Tibial nerve (tissue), 4 donors: ENCODE data around the gene FGF5. TPM values are rescaled to one million over a fixed set of nuclear protein-coding genes. Genes with fewer than 3 reads are reported as not detected.
"Not testable (repeated sequence)": the region's sequence is repeated elsewhere in the genome, so short reads cannot be mapped to it uniquely, and the experiment has no call there.

Experiments used
- DNase-seq, 2 donors: peaks; one replicate each; pipeline ENCODE4 v3.0.0-alpha.2; 2019; ENCODE audit warnings: low spot score in 2 of 2
- H3K27ac ChIP-seq, 4 donors: fragments of 200-600 bp; sonication (generic) in 3 of 4; one replicate each; pipeline ENCODE4 v1.5.1; 2017 to 2019; ENCODE audit warnings: mild to moderate bottlenecking in 1 of 4
- H3K27me3 ChIP-seq, 2 donors: fragments of 200-600 bp; sonication (generic) in 1 of 2; one replicate each; pipeline versions ENCODE4 v1.5.1 to v1.6.0; 2017 to 2019
- H3K36me3 ChIP-seq, 3 donors: fragments of 200-600 bp; sonication (generic); one replicate each; pipeline ENCODE4 v1.5.1; 2018 to 2019
- H3K4me1 ChIP-seq, 4 donors: fragments of 200-600 bp; sonication (generic) in 3 of 4; one replicate each; pipeline ENCODE4 v1.5.1; 2017 to 2019
- H3K4me3 ChIP-seq, 4 donors: fragments of 200-600 bp; sonication (generic) in 3 of 4; one replicate each; pipeline ENCODE4 v1.5.1; 2017 to 2019; ENCODE audit warnings: mild to moderate bottlenecking in 1 of 4, moderate library complexity in 1 of 4
- H3K9me3 ChIP-seq, 4 donors: fragments of 200-600 bp; sonication (generic) in 3 of 4; one replicate each; pipeline ENCODE4 v1.5.1; 2017 to 2019
- EP300 ChIP-seq, 2 donors: sonication (generic); formaldehyde crosslinking; IDR thresholded peaks; one replicate each; pipeline ENCODE4 v1.6.1; 2017; ENCODE audit warnings: antibody characterized with exemption in 2 of 2, mild to moderate bottlenecking in 1 of 2
- POLR2A ChIP-seq, 2 donors: fragments of 450-650 bp; IDR thresholded peaks; one replicate each; pipeline ENCODE4 v1.6.1; 2017; ENCODE audit warnings: antibody characterized with exemption in 2 of 2, mild to moderate bottlenecking in 2 of 2, moderate library complexity in 2 of 2
- WGBS, 2 donors: methylation state at CpG; one replicate each; pipeline ENCODE4 v1.1.5; 2018; 5-methylcytosine and 5-hydroxymethylcytosine counted together
- total RNA-seq, 4 donors: library from RNA; depleted of rRNA; stranded (reverse); fragments of >200 nt; gene quantifications; one replicate each; pipeline ENCODE4 v1.1.0, GENCODE V29; 2016
- TF ChIP-seq, protein P1 (sequence below), 5 experiments: fragments of 200-600 bp in 3 of 5; fragments of 450-650 bp in 2 of 5; sonication (generic) in 3 of 5; IDR thresholded peaks; one replicate each; pipeline ENCODE4 v1.5.1; 2016 to 2019; ENCODE audit warnings: antibody characterized with exemption in 5 of 5, mild to moderate bottlenecking in 3 of 5, moderate library complexity in 2 of 5

The FGF5 gene
- total RNA-seq, 4 donors from 2014 or later, result 0.60 TPM; not detected in 3

DNA sequence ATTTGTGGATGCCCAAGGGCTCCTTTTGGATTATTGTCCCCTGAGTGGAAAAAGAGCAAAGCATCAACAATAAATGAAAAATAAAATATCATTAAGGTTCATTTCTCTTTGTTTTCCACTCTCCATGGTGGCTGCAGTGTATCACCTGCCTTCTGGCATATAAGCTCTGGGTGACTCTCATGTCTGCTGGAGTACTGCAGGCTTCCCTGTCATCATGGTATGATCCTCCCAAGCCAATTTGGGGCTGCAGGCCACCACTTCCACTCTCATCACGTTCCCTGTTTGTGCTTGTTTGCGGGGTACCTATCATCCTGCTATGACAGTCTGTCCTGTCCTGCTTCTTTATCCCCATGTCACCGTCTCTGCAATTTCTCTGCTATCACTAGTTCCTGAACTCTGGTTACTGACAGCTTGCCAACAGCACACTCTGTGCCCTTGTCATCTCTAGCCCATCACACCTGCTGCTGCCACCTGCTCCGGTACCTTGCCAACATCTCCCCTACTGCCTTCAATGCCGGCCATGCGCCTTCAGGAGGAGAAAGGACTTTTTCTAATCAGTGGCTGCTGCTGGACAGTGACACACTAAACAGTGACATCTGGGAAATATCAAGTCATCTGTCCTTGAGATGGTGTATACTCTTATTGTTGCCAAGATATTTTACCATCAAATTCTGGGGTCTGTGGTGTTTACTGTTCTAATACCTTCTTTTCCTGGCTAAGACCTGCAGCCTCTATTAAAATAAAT lies 23.0 kb upstream of the FGF5 start:
- TF ChIP-seq POLR2A (IDR thresholded peaks at IDR 0.05), result no peak
- no peak for TF ChIP-seq EP300 (IDR thresholded peaks at IDR 0.05)
- TF ChIP-seq, protein P1, sequence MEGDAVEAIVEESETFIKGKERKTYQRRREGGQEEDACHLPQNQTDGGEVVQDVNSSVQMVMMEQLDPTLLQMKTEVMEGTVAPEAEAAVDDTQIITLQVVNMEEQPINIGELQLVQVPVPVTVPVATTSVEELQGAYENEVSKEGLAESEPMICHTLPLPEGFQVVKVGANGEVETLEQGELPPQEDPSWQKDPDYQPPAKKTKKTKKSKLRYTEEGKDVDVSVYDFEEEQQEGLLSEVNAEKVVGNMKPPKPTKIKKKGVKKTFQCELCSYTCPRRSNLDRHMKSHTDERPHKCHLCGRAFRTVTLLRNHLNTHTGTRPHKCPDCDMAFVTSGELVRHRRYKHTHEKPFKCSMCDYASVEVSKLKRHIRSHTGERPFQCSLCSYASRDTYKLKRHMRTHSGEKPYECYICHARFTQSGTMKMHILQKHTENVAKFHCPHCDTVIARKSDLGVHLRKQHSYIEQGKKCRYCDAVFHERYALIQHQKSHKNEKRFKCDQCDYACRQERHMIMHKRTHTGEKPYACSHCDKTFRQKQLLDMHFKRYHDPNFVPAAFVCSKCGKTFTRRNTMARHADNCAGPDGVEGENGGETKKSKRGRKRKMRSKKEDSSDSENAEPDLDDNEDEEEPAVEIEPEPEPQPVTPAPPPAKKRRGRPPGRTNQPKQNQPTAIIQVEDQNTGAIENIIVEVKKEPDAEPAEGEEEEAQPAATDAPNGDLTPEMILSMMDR (IDR thresholded peaks at IDR 0.05), result no peak
- no peaks in the 10 kb centered on the region for H3K27me3 ChIP-seq
- H3K27ac ChIP-seq, result no peak overlapping the region
- no peaks in the 10 kb centered on the region for H3K4me1 ChIP-seq
- WGBS, 2 donors, result 69 to 80% methylated on average over 6 of the region's 6 CpGs
- DNase-seq, result no peak
- no peaks in the 10 kb centered on the region for H3K36me3 ChIP-seq
- no peaks in the 10 kb centered on the region for H3K9me3 ChIP-seq
- H3K4me3 ChIP-seq, result no peak overlapping the region

DNA sequence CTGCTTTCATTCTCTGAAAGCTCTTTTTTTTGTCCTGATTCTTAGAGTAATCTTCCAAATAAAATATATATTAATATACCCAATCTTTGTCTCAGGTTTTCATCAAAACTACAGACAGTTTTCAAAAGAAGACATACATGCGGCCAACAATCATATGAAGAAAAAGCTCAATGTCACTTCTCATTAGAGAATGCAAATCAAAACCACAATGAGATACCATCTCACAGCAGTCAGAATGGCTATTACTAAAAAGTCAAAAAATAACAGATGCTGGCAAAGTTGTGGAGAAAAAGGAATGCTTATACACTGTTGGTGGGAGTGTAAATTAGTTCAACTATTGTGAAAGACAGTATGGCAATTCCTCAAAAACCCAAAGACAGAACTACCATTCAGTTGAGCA lies 19.0 kb upstream of the FGF5 start:
- H3K4me3 ChIP-seq, H3K27ac ChIP-seq, H3K9me3 ChIP-seq, H3K36me3 ChIP-seq, DNase-seq, H3K4me1 ChIP-seq, H3K27me3 ChIP-seq: not testable (repeated sequence)
- WGBS, 2 donors, result 92 to 97% methylated on average over 1 of the region's 1 CpG

DNA sequence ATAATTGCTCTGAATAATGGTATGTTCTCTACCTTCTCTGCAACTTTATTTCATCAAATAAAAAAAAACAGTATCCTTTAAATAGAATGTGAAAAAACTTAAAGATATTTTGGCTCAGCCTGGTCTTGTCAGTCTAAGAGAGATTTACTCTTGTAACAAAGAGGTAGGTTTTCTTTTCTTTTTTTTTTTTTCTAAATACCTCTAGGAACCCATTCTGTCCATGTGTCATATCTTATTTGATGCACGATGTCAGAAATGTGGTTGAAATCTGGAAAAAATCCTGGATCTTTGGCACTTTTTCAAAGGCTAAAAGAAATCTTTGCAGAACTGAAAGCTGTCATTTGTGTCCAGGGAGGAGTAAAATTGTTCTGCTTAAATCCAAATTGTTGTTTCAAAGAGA lies 17.3 kb upstream of the FGF5 start:
- no peaks in the 10 kb centered on the region for H3K4me1 ChIP-seq
- TF ChIP-seq POLR2A (IDR thresholded peaks at IDR 0.05) (no peak), EP300 (IDR thresholded peaks at IDR 0.05) (no peak)
- TF ChIP-seq, protein P1 (IDR thresholded peaks at IDR 0.05), result no peak
- H3K36me3 ChIP-seq, result no peaks in the 10 kb centered on the region
- no peaks in the 10 kb centered on the region for H3K9me3 ChIP-seq
- H3K27me3 ChIP-seq, result no peaks in the 10 kb centered on the region
- no peak overlapping the region for H3K4me3 ChIP-seq
- DNase-seq, result no peak
- no peak overlapping the region for H3K27ac ChIP-seq
- WGBS, 2 donors, result 47 to 57% methylated on average over 1 of the region's 1 CpG

DNA sequence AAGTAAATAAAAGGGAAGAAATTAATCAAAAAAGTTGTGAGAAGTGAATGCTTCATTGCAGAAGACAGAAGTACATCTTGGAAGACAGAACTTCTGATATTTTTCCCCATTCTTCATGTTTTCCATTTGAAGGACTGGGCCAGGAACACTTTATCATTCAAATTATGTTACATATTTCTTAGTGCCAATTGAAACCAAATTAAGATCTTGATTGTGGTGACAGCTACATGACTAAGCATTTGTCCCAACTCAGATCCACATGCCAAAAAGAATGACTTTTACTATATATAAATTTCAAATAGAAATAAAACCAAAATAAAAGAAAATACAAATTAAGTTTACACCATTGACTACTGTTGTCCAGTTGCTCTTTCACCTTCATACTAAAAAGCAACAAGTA lies 14.0 kb upstream of the FGF5 start:
- H3K27ac ChIP-seq, result no peak overlapping the region
- no peak overlapping the region for H3K4me3 ChIP-seq
- TF ChIP-seq EP300 (IDR thresholded peaks at IDR 0.05) (no peak), POLR2A (IDR thresholded peaks at IDR 0.05) (no peak)
- TF ChIP-seq, protein P1 (IDR thresholded peaks at IDR 0.05), result no peak
- peaks cover 0 to 5% of the 10 kb centered on the region in 2 donors for H3K27me3 ChIP-seq
- H3K4me1 ChIP-seq, result no peaks in the 10 kb centered on the region
- no peak for DNase-seq
- no peaks in the 10 kb centered on the region for H3K36me3 ChIP-seq
- H3K9me3 ChIP-seq, result no peaks in the 10 kb centered on the region

DNA sequence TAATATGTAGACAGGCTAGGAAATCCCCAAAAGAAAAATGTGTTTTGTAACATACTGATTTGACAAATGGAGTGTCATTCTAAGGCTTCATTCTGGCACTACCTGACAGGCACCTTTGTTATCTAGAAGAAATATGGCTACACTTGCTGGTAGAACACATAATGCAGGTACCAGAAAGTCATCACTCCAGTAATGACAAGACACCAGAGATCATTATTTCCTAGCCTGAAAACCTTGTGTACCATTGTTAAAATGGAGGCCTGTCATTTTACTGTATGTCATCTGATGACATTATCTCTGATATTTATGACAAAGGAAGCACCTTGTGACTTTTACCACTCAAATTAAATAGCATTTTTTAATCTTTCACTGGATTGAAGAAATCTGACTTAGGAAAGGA lies 13.5 kb upstream of the FGF5 start:
- no peak for DNase-seq
- no peak overlapping the region for H3K27ac ChIP-seq
- H3K36me3 ChIP-seq, result no peaks in the 10 kb centered on the region
- TF ChIP-seq, protein P1 (IDR thresholded peaks at IDR 0.05), result no peak
- TF ChIP-seq EP300 (IDR thresholded peaks at IDR 0.05), result no peak
- TF ChIP-seq POLR2A (IDR thresholded peaks at IDR 0.05), result no peak
- peaks cover 0 to 10% of the 10 kb centered on the region in 2 donors for H3K27me3 ChIP-seq
- no peaks in the 10 kb centered on the region for H3K9me3 ChIP-seq
- no peaks in the 10 kb centered on the region for H3K4me1 ChIP-seq
- no peak overlapping the region for H3K4me3 ChIP-seq

DNA sequence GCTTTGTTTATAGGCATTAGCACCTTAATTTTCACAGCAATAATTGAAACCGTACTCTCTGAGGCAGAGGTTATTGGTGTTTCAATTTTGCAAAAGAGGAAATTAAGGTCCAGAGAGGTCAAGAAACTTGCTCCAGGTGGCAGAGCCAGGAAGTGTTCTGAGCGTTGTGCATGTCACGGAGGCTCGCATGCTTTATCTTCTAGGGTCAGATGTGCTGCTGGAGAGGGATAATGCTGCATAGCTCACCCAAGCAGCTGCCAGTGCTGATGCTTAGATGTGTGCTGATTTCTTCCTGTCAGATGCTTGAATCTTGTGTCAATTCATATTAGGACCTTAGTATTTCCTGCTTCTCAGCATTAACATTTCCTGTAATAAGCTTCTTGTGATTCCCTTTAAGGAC lies 13.0 kb upstream of the FGF5 start:
- no peak for DNase-seq
- TF ChIP-seq, protein P1 (IDR thresholded peaks at IDR 0.05), result no peak
- TF ChIP-seq EP300 (IDR thresholded peaks at IDR 0.05), result no peak
- no peak for TF ChIP-seq POLR2A (IDR thresholded peaks at IDR 0.05)
- 48 to 74% methylated on average over 4 of the region's 4 CpGs for WGBS, 2 donors
- no peak overlapping the region for H3K4me3 ChIP-seq
- no peaks in the 10 kb centered on the region for H3K9me3 ChIP-seq
- H3K36me3 ChIP-seq, result no peaks in the 10 kb centered on the region
- H3K4me1 ChIP-seq, result no peaks in the 10 kb centered on the region
- peaks cover 0 to 10% of the 10 kb centered on the region in 2 donors for H3K27me3 ChIP-seq
- H3K27ac ChIP-seq, result no peak overlapping the region
